Prostate gland (tissue), 2 donors: ENCODE results near the gene TMTC1. TPM values are rescaled to one million over a fixed set of nuclear protein-coding genes. Genes with fewer than 3 reads are reported as not detected.

ENCODE experiments used
- DNase-seq: peaks from one replicate; pipeline ENCODE4 v3.0.0-alpha.2; 2019; ENCODE audit warnings: low spot score
- H3K27ac ChIP-seq, 2 donors: fragments of 200-600 bp; sonication (generic); 2 replicates each; pipeline ENCODE4 v1.5.1; 2017 to 2019
- H3K27me3 ChIP-seq: fragments of 200-600 bp; sonication (generic); replicated peaks from 2 replicates; pipeline ENCODE4 v1.5.1; 2019; ENCODE audit not compliant: insufficient read depth
- H3K36me3 ChIP-seq, 2 donors: fragments of 200-600 bp; sonication (generic); 1 replicate in 1 of 2; 2 replicates in 1 of 2; pipeline versions ENCODE4 v1.5.1 to v1.8.1; 2017 to 2019
- H3K4me1 ChIP-seq: fragments of 200-600 bp; sonication (generic); replicated peaks from 2 replicates; pipeline ENCODE4 v1.5.1; 2019
- H3K4me3 ChIP-seq, 2 donors: fragments of 200-600 bp; sonication (generic); 2 replicates each; pipeline ENCODE4 v1.5.1; 2017 to 2019
- H3K9me3 ChIP-seq: fragments of 200-600 bp; sonication (generic); 2 replicates; pipeline ENCODE4 v1.5.1; 2017
- POLR2A ChIP-seq: fragments of 450-650 bp; IDR thresholded peaks from one replicate; pipeline ENCODE4 v1.6.1; 2016; ENCODE audit warnings: antibody characterized with exemption, mild to moderate bottlenecking
- POLR2AphosphoS5 ChIP-seq: sonication (generic); formaldehyde crosslinking; IDR thresholded peaks from one replicate; pipeline ENCODE4 v1.6.1; 2017; ENCODE audit warnings: antibody characterized with exemption
- WGBS: methylation state at CpG from one replicate; pipeline ENCODE4 v1.1.5; 2018; 5-methylcytosine and 5-hydroxymethylcytosine counted together
- intact Hi-C: fragments of 100-400 bp; cut with DNase I; formaldehyde crosslinking; loops from one replicate; pipeline ENCODE4 v1.14.2; 2022
- total RNA-seq, 2 donors: library from RNA; depleted of rRNA; stranded (reverse); fragments of >200 nt; gene quantifications; one replicate each; pipeline ENCODE4 v1.1.0, GENCODE V29; 2016
- TF ChIP-seq, protein P1 (sequence below), 4 experiments: fragments of 200-600 bp in 2 of 4; fragments of 450-650 bp in 2 of 4; sonication (generic) in 2 of 4; IDR thresholded peaks; 1 replicate in 3 of 4; 2 replicates in 1 of 4; pipeline ENCODE4 v1.5.1; 2016 to 2019; ENCODE audit warnings: antibody characterized with exemption in 4 of 4, mild to moderate bottlenecking in 2 of 4, moderate library complexity in 2 of 4

The TMTC1 gene
- total RNA-seq, 2 donors from 2014 or later, result 12.9 to 25.2 TPM

DNA sequence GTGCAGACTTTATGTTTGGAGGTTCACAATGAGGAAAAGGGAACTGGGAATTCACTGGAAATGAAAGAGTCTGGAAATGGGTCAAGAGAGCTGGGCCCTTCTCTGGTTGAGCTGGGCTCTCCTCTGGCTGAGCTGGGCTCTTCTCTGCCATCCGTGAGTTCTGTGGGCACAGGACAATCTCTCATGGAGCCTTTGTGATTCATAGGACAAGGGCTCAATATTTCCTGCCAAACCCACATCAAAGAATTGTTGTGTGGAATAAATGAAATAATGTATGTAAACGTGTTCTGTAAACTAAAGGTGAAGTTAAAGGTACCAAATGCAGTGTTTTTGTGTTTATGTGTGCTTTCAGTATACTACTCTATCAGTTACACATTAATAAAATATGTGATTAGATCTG is 190.7 kb downstream of the TMTC1 start:
- Histone ChIP-seq H3K27ac (no peak overlapping the region), H3K27me3 (no peaks in the 10 kb centered on the region), H3K9me3 (no peaks in the 10 kb centered on the region), H3K36me3 (no peaks in the 10 kb centered on the region), H3K4me3 (no peak overlapping the region), H3K4me1 (no peaks in the 10 kb centered on the region)
- intact Hi-C loops, result no loop called here
- TF ChIP-seq POLR2AphosphoS5, result no peak
- no peak for TF ChIP-seq POLR2A
- TF ChIP-seq, protein P1, sequence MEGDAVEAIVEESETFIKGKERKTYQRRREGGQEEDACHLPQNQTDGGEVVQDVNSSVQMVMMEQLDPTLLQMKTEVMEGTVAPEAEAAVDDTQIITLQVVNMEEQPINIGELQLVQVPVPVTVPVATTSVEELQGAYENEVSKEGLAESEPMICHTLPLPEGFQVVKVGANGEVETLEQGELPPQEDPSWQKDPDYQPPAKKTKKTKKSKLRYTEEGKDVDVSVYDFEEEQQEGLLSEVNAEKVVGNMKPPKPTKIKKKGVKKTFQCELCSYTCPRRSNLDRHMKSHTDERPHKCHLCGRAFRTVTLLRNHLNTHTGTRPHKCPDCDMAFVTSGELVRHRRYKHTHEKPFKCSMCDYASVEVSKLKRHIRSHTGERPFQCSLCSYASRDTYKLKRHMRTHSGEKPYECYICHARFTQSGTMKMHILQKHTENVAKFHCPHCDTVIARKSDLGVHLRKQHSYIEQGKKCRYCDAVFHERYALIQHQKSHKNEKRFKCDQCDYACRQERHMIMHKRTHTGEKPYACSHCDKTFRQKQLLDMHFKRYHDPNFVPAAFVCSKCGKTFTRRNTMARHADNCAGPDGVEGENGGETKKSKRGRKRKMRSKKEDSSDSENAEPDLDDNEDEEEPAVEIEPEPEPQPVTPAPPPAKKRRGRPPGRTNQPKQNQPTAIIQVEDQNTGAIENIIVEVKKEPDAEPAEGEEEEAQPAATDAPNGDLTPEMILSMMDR (IDR thresholded peaks at IDR 0.05), result no peak
- WGBS, result 90% methylated on average over 2 of the region's 2 CpGs
- no peak for DNase-seq

DNA sequence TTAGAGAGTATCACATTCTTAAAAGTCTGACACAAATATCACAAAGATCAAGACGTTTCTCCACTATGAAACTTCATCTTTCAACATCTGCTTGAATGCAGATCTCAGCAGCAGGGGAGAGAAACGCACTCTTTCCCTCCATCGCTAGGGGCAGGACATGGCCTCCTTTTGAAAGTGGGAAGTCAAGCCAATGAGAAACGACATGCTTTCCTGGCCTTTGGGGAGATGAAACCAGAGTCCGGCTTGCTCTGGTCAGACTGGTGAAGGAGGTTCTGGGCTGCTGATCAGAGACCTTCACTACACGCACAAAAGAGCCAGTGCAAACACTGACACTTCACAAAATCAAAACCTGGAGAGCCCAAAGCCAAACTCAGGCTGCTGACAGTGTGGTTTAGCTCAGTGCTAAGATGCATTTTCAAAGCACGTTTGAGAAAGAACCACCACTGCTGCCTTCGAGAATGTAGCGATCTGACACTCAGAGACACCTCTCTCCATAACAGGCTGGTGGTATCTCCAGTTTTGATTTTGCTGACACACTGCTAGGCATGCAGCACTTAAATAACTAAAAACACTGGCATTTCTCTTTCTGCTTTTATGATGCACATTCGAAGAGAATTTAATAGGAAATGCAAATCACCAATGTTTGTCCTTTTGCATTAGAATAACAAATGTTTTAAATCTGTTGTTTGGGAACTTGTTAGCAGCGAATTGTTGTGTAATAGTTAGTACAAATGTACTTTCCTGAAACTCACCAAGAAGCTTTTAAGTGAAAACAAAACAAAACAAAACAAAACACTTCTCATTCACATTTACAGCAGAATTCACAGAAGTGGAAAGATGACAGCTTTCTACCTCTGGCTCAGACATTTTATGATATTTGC is 192.4 kb downstream of the TMTC1 start:
- no peaks in the 10 kb centered on the region for H3K9me3 ChIP-seq
- no peak overlapping the region for H3K27ac ChIP-seq
- H3K36me3 ChIP-seq, result no peaks in the 10 kb centered on the region
- no peak for DNase-seq
- H3K27me3 ChIP-seq, result no peaks in the 10 kb centered on the region
- H3K4me3 ChIP-seq, result no peak overlapping the region
- H3K4me1 ChIP-seq, result no peaks in the 10 kb centered on the region
- intact Hi-C loops, result no loop called here
- TF ChIP-seq POLR2AphosphoS5 (no peak), POLR2A (no peak)
- TF ChIP-seq, protein P1 (IDR thresholded peaks at IDR 0.05), result no peak
- 50% methylated on average over 11 of the region's 11 CpGs for WGBS

DNA sequence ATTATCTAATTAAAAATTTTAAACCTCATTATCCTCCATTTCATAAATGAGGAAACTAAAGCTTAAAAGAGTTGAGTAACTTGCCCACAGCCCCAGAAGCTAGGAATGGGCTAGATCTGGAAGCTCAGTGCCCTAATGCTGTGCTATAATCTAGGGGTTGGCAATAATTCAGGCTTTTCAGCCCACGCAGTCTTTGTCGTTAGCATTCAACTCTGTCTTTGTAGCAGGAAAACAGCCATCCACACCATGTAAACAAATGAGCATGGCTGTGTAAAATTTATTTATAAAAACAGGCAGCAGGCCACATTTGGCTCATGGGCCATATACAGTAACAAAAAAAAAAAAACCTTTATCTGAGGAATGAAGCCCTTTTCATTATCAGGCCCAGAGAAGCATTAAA is 193.9 kb downstream of the TMTC1 start:
- no peak for DNase-seq
- H3K36me3 ChIP-seq, result no peaks in the 10 kb centered on the region
- intact Hi-C loops, result no loop called here
- no peaks in the 10 kb centered on the region for H3K9me3 ChIP-seq
- WGBS, result 67% methylated on average over 2 of the region's 2 CpGs
- H3K27ac ChIP-seq, result no peak overlapping the region
- no peaks in the 10 kb centered on the region for H3K27me3 ChIP-seq
- H3K4me3 ChIP-seq, result no peak overlapping the region
- no peaks in the 10 kb centered on the region for H3K4me1 ChIP-seq
- TF ChIP-seq POLR2A, result no peak
- TF ChIP-seq POLR2AphosphoS5, result no peak
- TF ChIP-seq, protein P1 (IDR thresholded peaks at IDR 0.05), result no peak

DNA sequence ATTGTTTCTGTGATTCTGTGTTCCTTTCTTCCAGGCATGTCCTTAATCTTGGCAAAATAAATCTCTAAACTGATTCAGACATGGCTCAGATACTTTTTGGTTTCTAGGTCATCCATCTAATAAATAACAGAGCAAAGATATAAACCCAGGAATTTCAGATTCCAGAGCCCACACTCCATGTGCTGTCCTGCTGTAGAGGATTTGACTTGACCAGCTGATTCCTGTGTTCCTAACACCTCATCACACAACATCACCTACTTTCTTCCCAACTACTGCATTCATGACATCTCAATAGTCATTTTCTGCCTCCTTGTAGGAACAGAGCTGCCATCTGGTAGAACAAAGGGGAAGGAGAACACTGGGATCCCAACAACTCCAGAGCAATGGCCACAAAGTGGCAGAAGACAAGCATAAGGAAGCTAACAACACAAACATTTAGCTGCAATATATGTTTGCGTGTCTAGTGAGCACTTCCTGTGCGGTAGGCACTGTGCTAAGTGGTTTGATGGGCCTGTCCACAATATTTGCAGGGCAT is 194.4 kb downstream of the TMTC1 start:
- Histone ChIP-seq H3K27ac (no peak overlapping the region), H3K4me1 (no peaks in the 10 kb centered on the region), H3K27me3 (no peaks in the 10 kb centered on the region), H3K4me3 (no peak overlapping the region), H3K36me3 (no peaks in the 10 kb centered on the region), H3K9me3 (no peaks in the 10 kb centered on the region)
- intact Hi-C loops, result no loop called here
- no peak for DNase-seq
- TF ChIP-seq POLR2AphosphoS5, result no peak
- no peak for TF ChIP-seq POLR2A
- TF ChIP-seq, protein P1 (IDR thresholded peaks at IDR 0.05), result no peak
- WGBS, result 92% methylated on average over 2 of the region's 2 CpGs
